Measurements from ENCODE around the gene ETDA.

DNA sequence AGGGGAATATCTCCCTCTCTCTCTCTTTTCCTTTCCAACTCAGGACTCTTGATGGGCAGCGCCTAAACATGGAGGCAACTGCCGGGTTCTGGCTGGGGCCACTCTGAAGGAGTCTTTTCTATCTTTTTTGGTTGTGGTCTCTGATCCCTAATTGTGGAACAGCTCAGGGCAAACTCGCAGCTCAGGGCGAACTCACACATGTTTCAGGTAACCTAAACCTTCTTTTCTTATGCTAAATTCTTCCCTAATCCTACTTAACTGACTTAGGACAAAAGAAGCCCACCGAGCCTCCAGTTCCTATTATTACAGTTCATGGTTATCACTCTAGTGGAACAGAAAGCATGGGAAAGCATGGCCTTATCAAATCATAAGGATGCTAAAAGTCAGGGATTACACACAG is 21.3 kb downstream of the ETDA start:
- TF ChIP-seq POLR2AphosphoS5 (IDR thresholded peaks at IDR 0.05) (no peak), EP300 (conservative IDR thresholded peaks at IDR 0.05; ENCODE audit: poor library complexity, severe bottlenecking) (no peak), MXI1 (conservative IDR thresholded peaks at IDR 0.05; ENCODE audit: poor library complexity, severe bottlenecking) (no peak), TAF1 (IDR thresholded peaks at IDR 0.05; ENCODE audit: low read depth) (no peak), REST (IDR thresholded peaks at IDR 0.05; ENCODE audit: borderline replicate concordance) (no peak)
- TF ChIP-seq, protein P1, sequence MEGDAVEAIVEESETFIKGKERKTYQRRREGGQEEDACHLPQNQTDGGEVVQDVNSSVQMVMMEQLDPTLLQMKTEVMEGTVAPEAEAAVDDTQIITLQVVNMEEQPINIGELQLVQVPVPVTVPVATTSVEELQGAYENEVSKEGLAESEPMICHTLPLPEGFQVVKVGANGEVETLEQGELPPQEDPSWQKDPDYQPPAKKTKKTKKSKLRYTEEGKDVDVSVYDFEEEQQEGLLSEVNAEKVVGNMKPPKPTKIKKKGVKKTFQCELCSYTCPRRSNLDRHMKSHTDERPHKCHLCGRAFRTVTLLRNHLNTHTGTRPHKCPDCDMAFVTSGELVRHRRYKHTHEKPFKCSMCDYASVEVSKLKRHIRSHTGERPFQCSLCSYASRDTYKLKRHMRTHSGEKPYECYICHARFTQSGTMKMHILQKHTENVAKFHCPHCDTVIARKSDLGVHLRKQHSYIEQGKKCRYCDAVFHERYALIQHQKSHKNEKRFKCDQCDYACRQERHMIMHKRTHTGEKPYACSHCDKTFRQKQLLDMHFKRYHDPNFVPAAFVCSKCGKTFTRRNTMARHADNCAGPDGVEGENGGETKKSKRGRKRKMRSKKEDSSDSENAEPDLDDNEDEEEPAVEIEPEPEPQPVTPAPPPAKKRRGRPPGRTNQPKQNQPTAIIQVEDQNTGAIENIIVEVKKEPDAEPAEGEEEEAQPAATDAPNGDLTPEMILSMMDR (IDR thresholded peaks at IDR 0.05; ENCODE audit: poor library complexity, severe bottlenecking) = no peak
